ENCODE results near the gene FZD10.

Gene FZD10

GRCh38 chr12:130214686-130215395 lies 52.6 kb downstream of the FZD10 start:
- no peak for DNase-seq

All from NCI-H526 treated with DMSO at 0.1 percent for 48 hours (cell line).